ENCODE measurements around the gene ABCA1. TPM values are rescaled to one million over a fixed set of nuclear protein-coding genes. Genes with fewer than 3 reads are reported as not detected.

The ABCA1 gene
- polyA plus RNA-seq, 3 donors = 2.0 to 5.1 (median 2.7) TPM

- Histone ChIP-seq H3K36me3 (replicated peaks in 1 of 2; ENCODE audit: control insufficient read depth in 1 of 2, insufficient read depth in 2 of 2, low read length in 2 of 2) (peaks cover 33 to 50% of the 10 kb centered on the region in 2 donors), H3K4me3 (replicated peaks in 1 of 3; ENCODE audit: low read depth in 2 of 3, low read length in 3 of 3) (no peak overlapping the region), H3K9me3 (replicated peaks in 1 of 2; ENCODE audit: control insufficient read depth in 1 of 2, insufficient read depth in 1 of 2, low read length in 2 of 2) (no peaks in the 10 kb centered on the region), H3K4me1 (ENCODE audit: control insufficient read depth in 1 of 2, insufficient read depth in 2 of 2, low read length in 2 of 2) (no peaks in the 10 kb centered on the region), H2AFZ (ENCODE audit: insufficient read depth, low read depth, low read length, poor library complexity, severe bottlenecking) (no peak overlapping the region), H3K4me2 (replicated peaks; ENCODE audit: extremely low read depth, low read length, poor library complexity, severe bottlenecking) (no peak overlapping the region), H4K20me1 (ENCODE audit: insufficient read depth, low read length) (no peaks in the 10 kb centered on the region), H3K27me3 (ENCODE audit: control insufficient read depth in 2 of 2, insufficient read depth in 2 of 2, low read length in 2 of 2) (no peaks in the 10 kb centered on the region), H3K79me2 (ENCODE audit: insufficient read depth, low read length) (no peaks in the 10 kb centered on the region), H3K9ac (ENCODE audit: insufficient read depth, low read length, poor library complexity, severe bottlenecking) (no peak overlapping the region), H3K27ac (ENCODE audit: low read depth in 1 of 2, low read length in 2 of 2) (no peak overlapping the region)
- H3K4me1 Mint-ChIP-seq = peaks cover 7% of the 10 kb centered on the region
- no peak for TF ChIP-seq CTCF (IDR thresholded peaks at IDR 0.05)
- H3K4me3 Mint-ChIP-seq = no peak overlapping the region
- peaks cover 1 to 2% (median 2%) of the 10 kb centered on the region in 3 donors for H3K27me3 Mint-ChIP-seq (ENCODE audit: low read depth in 3 of 3)
- WGBS (ENCODE audit: insufficient coverage) = 100% methylated on average over 2 of the region's 5 CpGs
- H3K27ac Mint-ChIP-seq = no peak overlapping the region
- no peaks in the 10 kb centered on the region for H3K9me3 Mint-ChIP-seq
- intact Hi-C loops (cut with micrococcal nuclease) = loop anchor here (5.0 to 10.0 kb wide), 2 partner anchors 38 to 185 kb away; no protein-coding TSS in a partner anchor
- DNase-seq = no peak
- H3K36me3 Mint-ChIP-seq = peaks cover 87% of the 10 kb centered on the region in 2 donors
Observed at GRCh38 chr9:104879555-104880309, 48.2 kb downstream of the ABCA1 start.

GRCh38 chr9:104876587-104876986 is 51.4 kb downstream of the ABCA1 start:
- Mint-ChIP-seq H3K36me3 (peaks cover 74 to 77% of the 10 kb centered on the region in 2 donors), H3K27ac (peak overlapping the region in 2 of 7 donors; percentile 1 to 61), H3K4me3 (no peak overlapping the region), H3K27me3 (ENCODE audit: low read depth in 3 of 3) (peaks cover 1 to 2% (median 2%) of the 10 kb centered on the region in 3 donors), H3K9me3 (no peaks in the 10 kb centered on the region), H3K4me1 (peaks cover 34% of the 10 kb centered on the region)
- H3K4me3 ChIP-seq (replicated peaks in 1 of 3; ENCODE audit: low read depth in 2 of 3, low read length in 3 of 3) = no peak overlapping the region
- no peak overlapping the region for H2AFZ ChIP-seq (ENCODE audit: insufficient read depth, low read depth, low read length, poor library complexity, severe bottlenecking)
- WGBS (ENCODE audit: insufficient coverage) = no CpG with 5 or more reads among the region's 1 CpG
- H4K20me1 ChIP-seq (ENCODE audit: insufficient read depth, low read length) = no peaks in the 10 kb centered on the region
- no peaks in the 10 kb centered on the region for H3K9me3 ChIP-seq (replicated peaks in 1 of 2; ENCODE audit: control insufficient read depth in 1 of 2, insufficient read depth in 1 of 2, low read length in 2 of 2)
- TF ChIP-seq CTCF (IDR thresholded peaks at IDR 0.05) = no peak
- H3K4me2 ChIP-seq (replicated peaks; ENCODE audit: extremely low read depth, low read length, poor library complexity, severe bottlenecking) = no peak overlapping the region
- H3K79me2 ChIP-seq (ENCODE audit: insufficient read depth, low read length) = no peaks in the 10 kb centered on the region
- peaks cover 26% of the 10 kb centered on the region in 2 donors for H3K4me1 ChIP-seq (ENCODE audit: control insufficient read depth in 1 of 2, insufficient read depth in 2 of 2, low read length in 2 of 2)
- peaks cover 8 to 25% of the 10 kb centered on the region in 2 donors for H3K36me3 ChIP-seq (replicated peaks in 1 of 2; ENCODE audit: control insufficient read depth in 1 of 2, insufficient read depth in 2 of 2, low read length in 2 of 2)
- intact Hi-C loops (cut with micrococcal nuclease) = loop anchor here (5.0 to 10.0 kb wide), 2 partner anchors 41 to 188 kb away; no protein-coding TSS in a partner anchor
- H3K9ac ChIP-seq (ENCODE audit: insufficient read depth, low read length, poor library complexity, severe bottlenecking) = no peak overlapping the region
- H3K27me3 ChIP-seq (ENCODE audit: control insufficient read depth in 2 of 2, insufficient read depth in 2 of 2, low read length in 2 of 2) = no peaks in the 10 kb centered on the region
- H3K27ac ChIP-seq (ENCODE audit: low read depth in 1 of 2, low read length in 2 of 2) = no peak overlapping the region
- DNase-seq = no peak

Data from CD14-positive monocyte (primary cell).